Activated CD8-positive, alpha-beta memory T cell treated with anti-CD3 and anti-CD28 coated beads for 36 hours (primary cell): Measurements from ENCODE around the gene CGB5. TPM values are rescaled to one million over a fixed set of nuclear protein-coding genes. Genes with fewer than 3 reads are reported as not detected.
"Not testable (repeated sequence)": the region's sequence is repeated elsewhere in the genome, so short reads cannot be mapped to it uniquely, and the experiment has no call there.

Experiments used
- CTCF ChIA-PET: fragments of 350-600 bp; sonication (Branson Sonifier 250); formaldehyde crosslinking; loops from one replicate; lab custom pipeline; 2021; ENCODE audit warnings: antibody characterized with exemption; lab: Charles Lee
- POLR2A ChIA-PET: fragments of 350-600 bp; sonication (Branson Sonifier 250); formaldehyde crosslinking; loops from one replicate; lab custom pipeline; 2021; ENCODE audit warnings: antibody characterized with exemption; lab: Charles Lee
- total RNA-seq, 2 experiments: library from RNA; stranded (reverse); gene quantifications; one replicate each; pipeline ENCODE4 v1.2.3, GENCODE V29; 2021

The CGB5 gene
- total RNA-seq, 2 experiments from 2014 or later: not detected

DNA sequence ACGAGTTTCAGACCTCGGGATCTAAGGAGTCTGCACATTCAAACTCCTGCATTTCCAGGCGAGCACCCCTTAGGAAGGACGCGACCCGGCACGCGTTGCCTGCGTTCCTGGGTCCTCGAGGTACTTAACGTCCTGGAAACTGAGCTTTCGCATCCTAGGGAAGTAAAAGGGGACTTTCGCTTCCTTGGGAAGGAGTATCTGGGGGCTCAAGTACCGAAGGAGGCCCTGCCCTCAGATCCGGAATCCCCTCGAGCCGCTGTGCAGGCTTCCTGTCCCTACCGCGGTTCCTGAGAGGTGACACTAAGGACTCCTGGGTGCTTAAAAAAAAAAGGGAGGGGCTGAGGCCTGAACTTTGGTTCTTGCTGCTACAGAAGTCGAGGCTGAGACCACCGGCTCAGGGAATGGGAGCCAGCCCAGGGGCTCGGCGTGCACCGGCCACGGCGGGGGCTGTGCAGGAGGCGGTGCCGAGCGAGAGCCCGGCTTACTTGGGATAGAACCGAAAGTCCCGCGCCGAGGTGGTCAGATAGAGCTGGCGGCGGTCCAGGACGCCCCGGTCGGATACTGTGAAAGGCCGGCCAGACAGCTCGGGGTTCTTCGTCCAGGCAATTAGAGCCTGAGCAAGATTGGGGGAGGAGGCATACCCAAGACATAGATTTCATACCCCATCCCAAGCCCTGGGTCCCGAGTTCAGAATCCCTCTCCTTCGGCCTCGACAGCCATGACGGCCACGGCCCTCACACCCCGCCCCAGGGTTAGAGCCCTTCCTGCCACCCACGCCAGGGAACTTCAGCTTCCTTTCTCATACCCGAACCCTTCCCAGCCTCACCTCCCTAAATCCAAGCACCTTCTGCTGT, 25.0 kb upstream of the CGB5 start:
- ChIA-PET CTCF (interaction anchor here (1.0 to 1.5 kb wide), 2 partner anchors 18 to 37 kb away, joined by 3 to 7 read pairs; no protein-coding TSS in a partner anchor), POLR2A (interaction anchor here (0.7 to 0.8 kb wide), 2 partner anchors 37 to 102 kb away, joined by 4 read pairs; no protein-coding TSS in a partner anchor)

DNA sequence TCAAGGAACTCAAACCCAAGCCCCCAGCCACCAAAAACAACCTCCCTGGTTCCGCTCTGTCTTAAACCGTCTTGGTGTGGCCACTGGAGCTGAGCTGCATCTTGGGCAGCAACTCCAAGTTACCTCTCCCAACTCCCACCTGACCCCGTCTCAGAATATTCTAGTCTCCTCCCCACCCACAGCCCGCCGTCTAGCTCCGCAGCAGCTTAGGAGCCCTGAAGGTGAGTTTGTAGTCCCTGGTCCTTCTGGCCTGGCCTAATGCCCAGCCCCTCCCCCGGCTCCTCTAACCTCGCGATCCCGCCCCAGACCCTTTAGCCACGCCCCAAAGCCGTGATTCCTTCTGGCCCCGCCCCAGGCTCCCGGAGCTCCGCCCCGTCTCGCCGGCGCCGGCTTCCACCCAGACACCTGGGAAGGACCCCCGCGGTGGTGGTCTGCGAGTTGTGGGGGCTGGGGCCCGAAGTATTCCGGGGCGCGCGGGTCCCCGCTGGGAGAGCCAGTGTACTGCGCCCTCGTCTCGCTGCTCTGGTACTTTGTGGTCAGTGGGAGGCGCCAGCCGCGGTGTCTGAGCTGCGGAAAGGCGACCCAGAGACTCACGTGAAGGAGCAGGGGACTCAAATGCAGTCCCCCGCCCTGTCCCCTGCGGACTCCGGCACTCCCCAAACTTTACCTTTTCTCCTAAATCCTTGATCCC, 24.3 kb upstream of the CGB5 start:
- CTCF ChIA-PET: interaction anchor here (0.9 to 1.1 kb wide), 3 partner anchors 19 to 37 kb away, joined by 3 to 4 read pairs (median 3); no protein-coding TSS in a partner anchor
- POLR2A ChIA-PET: interaction anchor here (0.5 to 0.7 kb wide), 2 partner anchors 36 to 90 kb away, joined by 3 to 4 read pairs; no protein-coding TSS in a partner anchor

DNA sequence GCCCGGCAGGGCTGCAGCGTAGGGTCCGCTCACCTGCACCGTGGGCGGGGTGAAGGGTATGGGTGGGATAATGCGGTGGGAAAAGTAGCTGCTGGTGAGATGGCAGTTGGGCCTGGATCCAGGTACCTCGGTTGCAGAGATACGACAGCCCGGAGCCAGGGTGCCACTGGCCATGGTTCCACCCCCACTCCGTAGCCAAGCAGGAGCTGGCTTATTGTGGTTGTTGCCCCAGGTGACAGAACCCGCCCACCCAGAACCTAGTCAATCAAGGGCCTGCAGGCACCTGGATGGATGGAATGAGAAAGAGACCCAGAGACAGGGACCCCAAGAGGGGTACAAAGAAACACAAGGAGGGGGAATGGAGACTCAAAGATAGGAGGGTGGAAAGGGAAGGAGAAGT, 23.3 kb upstream of the CGB5 start:
- POLR2A ChIA-PET: no interaction called here
- CTCF ChIA-PET: interaction anchor here (1.1 kb wide), 1 partner anchor 20 kb away, joined by 4 read pairs; no protein-coding TSS in a partner anchor

DNA sequence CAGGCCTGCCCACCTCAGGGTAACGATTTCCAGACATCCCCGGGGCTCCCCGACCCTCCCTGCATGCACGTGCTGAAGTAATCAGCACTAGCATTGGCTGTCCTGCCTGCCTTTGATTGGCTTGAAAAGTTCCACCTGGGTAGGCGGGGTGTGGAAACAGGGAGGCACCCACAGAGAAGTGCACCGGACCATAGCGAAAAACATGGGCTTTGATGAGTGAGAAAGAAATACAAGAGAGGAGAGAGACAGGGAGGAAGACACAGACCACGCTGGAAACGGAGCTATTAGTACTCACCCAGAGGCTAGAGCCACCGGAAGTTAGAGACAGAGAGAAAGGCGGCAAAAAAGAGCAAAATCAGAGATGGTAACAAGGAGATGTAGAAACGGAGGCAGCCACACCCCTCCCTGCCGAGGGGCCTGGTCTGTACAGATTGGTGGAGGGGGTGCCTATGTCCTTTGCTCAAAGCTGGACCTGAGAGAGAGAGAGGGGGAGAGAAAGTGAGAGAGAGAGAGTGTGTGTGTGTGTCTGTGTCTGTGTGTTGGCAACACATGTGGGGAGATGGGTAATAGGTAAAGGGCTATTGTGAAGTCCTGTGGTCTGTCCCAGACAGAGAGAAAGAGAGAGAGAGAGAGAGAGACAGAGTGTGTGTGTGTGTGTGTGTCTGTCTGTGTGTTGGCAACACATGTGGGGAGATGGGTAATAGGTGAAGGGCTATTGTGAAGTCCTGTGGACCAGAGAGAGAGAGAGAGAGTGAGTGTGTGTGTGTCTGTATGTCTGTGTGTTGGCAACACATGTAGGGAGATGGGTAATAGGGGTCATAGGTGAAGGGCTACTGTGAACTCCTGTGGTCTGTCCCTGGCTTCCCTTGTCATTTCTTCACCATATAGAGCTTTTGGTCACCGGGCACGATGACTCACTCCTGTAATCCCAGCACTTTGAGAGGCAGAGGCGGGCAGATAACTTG, 22.4 kb upstream of the CGB5 start:
- CTCF ChIA-PET: interaction anchor here (1.1 kb wide), 1 partner anchor 21 kb away, joined by 4 read pairs; no protein-coding TSS in a partner anchor
- POLR2A ChIA-PET: no interaction called here

DNA sequence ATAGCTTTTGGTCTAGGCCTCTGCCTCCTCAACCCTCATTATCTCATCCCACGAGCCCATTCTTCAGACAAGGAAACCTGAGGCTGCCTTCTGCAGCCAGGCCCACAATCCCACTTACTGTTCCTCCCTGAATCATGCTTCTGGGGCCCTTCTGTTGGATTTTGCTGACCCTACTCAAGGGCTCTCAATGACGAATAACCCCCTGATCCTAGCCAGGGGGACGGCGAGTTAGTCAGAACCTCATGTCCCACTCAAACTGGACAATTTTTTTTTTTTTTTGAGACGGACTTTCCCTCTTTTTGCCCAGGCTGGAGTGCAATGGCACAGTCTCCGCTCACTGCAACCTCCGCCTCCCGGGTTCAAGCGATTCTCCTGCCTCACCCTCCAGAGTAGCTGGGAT, 21.5 kb upstream of the CGB5 start:
- ChIA-PET POLR2A (no interaction called here), CTCF (interaction anchor here (0.6 kb wide), 1 partner anchor 1824 kb away, joined by 3 read pairs; no protein-coding TSS in a partner anchor)

DNA sequence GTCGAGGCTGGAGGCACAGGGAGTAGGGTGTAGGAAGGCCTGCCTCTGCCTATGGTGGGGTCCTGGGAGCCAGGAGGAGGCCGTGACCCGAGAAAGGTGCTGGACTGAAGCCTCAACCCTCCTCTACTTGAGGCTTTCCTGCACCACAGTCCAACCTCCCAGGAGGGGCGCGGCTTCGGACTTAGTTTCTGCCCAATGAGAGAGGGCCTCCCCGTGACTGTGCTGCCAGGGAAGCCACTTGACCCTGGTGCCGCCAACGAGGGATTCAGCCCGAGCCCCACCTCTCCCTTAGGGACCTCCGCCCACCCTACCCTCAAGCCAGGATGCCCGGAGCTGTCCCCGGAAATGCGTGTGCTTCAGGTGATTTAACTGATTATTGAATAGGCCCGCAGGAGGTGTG, 19.4 kb upstream of the CGB5 start, which contains the start of gene CGB3:
CGB3 (minus strand) TSS at position 101 of the 400 bp plus-strand sequence. CDS start 362 bp downstream, outside the sequence.
- CTCF ChIA-PET, POLR2A ChIA-PET: not testable (repeated sequence)

DNA sequence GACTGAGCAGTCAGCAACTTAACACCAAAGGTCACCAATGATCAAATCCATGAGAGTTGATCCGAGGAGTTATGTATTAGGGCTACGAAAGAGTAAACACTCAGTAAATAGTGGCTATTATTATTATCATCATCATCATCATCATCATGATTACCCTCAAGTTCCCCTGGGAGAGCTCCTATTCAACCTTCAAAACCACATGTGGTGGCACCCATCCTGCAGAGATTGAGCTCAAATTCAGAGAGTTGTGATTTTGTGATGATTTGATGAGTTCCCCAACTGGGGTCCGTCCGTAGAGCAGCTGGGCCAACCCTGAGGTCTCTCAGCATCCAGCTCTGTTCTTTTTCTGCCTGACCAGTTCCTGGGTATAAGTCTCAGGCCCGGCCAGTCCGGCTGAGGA, 18.6 kb upstream of the CGB5 start:
- CTCF ChIA-PET, POLR2A ChIA-PET: not testable (repeated sequence)

DNA sequence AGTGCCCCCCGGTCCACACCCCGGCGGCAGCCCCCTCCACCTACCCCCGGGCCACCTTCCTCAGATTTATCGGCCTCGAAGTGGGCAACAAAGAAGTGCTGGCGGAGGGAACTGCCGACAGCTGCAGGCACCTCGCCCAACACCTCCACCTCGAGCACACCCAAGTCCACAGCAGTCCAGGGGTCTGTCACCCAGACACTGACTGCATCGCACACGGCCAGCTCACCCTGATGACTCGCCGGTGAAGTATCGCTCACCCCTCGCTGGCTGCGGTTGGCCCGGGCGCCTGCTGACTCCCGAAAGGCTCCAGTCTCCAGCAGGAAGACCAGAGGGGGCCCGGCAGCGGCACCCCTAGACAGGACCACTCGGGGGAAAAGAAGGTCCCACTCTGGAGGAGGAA, 18.0 kb upstream of the CGB5 start:
- POLR2A ChIA-PET, CTCF ChIA-PET: not testable (repeated sequence)

DNA sequence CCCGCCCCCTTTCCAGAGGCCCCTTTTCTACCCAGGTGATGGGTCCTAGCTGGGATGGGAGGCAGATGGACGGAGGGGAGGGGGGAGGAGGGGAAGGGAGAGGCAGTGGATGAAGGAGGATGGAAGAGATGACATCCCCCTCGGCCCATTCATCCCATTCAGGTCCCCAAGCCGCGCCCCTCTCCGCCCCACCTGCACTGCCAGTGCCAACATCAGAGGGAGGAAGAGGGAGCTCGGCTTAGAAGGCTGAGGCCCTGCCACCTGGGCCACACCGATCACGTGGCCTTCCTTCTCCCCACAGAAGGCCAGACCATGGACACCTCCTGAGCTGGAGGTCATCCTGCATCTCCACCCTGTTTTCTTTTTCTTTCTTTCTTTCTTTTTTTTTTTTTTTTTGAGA, 15.0 kb upstream of the CGB5 start:
- POLR2A ChIA-PET: not testable (repeated sequence)
- CTCF ChIA-PET: interaction anchor here (0.6 kb wide), 1 partner anchor 183 kb away, joined by 3 read pairs; no protein-coding TSS in a partner anchor

DNA sequence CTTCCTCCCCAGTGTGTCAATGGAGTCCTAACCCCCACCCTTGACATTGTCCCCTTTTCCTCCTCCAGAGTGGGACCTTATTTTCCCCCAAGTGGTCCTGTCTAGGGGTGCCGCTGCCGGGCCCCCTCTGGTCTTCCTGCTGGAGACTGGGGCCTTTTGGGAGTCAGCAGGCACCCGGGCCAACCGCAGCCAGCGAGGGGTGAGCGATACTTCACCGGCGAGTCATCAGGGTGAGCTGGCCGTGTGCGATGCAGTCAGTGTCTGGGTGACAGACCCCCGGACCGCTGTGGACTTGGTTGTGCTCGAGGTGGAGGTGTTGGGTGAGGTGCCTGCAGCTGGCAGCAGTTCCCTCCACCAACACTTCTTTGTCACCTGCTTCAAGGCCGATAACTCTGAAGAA, 13.9 kb upstream of the CGB5 start:
- CTCF ChIA-PET, POLR2A ChIA-PET: not testable (repeated sequence)

DNA sequence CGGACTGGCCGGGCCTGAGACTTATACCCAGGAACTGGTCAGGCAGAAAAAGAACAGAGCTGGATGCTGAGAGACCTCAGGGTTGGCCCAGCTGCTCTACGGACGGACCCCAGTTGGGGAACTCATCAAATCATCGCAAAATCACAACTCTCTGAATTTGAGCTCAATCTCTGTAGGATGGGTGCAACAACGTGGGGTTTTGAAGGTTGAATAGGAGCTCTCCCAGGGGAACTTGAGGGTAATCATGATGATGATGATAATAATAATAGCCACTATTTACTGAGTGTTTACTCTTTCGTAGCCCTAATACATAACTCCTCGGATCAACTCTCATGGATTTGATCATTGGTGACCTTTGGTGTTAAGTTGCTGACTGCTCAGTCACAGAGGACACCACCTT, 13.3 kb upstream of the CGB5 start:
- POLR2A ChIA-PET: not testable (repeated sequence)
- CTCF ChIA-PET: interaction anchor here (0.6 kb wide), 1 partner anchor 546 kb away, joined by 3 read pairs; no protein-coding TSS in a partner anchor

DNA sequence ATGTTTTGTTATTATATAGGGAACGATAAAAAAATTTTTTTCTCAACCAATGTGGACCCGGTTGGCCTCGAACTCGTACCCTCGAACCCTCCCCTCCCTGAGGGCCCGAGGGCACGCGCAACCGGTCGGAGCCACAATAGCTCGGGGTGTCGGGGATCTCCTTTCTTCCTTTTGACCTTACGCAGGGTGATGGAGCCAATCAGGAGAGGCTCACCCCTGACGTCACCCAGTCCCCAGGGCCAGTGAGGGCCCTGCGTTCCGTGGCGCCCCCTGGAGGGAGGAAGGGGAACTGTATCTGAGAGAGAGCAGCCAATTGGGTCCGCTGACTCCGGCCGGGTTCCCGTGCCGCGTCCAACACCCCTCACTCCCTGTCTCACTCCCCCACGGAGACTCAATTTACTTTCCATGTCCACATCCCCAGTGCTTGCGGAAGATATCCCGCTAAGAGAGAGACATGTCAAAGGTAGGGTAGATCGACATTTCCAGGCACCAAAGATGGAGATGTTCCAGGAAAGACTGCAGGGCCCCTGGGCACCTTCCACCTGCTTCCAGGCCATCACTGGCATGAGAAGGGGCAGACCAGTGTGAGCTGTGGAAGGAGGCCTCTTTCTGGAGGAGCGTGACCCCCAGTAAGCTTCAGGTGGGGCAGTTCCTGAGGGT, 11.9 kb upstream of the CGB5 start, which contains the start of gene CGB2:
CGB2 (plus strand) TSS at position 249 of the 660 bp plus-strand sequence; CDS start at position 455, 206 bp downstream.
- POLR2A ChIA-PET: not testable (repeated sequence)
- CTCF ChIA-PET: interaction anchor here (0.6 kb wide), 1 partner anchor 291 kb away, joined by 3 read pairs; no protein-coding TSS in a partner anchor

DNA sequence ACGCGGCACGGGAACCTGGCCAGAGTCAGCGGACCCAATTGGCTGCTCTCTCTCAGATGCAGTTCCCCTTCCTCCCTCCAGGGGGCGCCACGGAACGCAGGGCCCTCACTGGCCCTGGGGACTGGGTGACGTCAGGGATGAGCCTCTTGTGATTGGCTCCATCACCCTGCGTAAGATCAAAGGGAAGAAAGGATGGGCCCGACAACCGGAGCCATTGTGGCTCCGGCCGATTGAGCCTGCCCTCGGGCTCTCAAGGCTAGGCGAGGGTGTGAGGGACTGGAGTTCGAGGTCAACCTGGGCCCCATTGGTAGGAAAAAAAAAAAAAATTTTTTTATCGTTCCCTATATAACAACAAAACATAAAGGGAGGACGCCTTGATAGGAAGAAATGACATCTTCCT, 6.8 kb upstream of the CGB5 start, which contains the start of gene CGB1:
CGB1 (minus strand) TSS at position 81 of the 400 bp plus-strand sequence. CDS start 184 bp downstream, outside the sequence.
- CTCF ChIA-PET, POLR2A ChIA-PET: not testable (repeated sequence)

DNA sequence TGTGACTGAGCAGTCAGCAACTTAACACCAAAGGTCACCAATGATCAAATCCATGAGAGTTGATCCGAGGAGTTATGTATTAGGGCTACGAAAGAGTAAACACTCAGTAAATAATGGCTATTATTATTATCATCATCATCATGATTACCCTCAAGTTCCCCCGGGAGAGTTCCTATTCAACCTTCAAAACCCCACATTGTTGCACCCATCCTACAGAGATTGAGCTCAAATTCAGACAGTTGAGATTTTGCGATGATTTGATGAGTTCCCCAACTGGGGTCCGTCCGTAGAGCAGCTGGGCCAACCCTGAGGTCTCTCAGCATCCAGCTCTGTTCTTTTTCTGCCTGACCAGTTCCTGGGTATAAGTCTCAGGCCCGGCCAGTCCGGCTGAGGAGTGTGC, 5.5 kb upstream of the CGB5 start:
- CTCF ChIA-PET: not testable (repeated sequence)
- POLR2A ChIA-PET: interaction anchor here (0.5 kb wide), 1 partner anchor 157 kb away, joined by 7 read pairs; no protein-coding TSS in a partner anchor

DNA sequence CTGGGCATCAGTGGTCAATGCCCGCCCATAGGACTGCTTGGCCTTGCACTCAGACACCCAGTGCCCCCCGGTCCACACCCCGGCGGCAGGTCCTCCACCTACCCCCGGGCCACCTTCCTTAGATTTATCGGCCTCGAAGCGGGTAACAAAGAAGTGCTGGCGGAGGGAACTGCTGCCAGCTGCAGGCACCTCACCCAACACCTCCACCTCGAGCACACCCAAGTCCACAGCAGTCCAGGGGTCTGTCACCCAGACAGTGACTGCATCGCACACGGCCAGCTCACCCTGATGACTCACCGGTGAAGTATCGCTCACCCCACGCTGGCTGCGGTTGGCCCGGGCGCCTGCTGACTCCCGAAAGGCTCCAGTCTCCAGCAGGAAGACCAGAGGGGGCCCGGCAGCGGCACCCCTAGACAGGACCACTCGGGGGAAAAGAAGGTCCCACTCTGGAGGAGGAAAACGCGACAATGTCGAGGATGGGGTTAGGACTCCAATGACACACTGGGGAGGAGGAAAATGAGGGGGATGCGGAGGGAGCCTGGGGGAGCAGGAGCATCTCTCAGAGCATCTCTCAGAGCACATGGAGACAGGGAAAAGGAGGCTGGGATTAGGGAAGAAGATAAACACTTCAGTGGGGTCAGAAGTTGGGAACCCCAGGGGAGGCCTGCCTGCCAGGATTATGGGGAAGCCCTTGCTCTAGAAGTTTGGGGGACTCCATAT, 4.9 kb upstream of the CGB5 start:
- CTCF ChIA-PET, POLR2A ChIA-PET: not testable (repeated sequence)

DNA sequence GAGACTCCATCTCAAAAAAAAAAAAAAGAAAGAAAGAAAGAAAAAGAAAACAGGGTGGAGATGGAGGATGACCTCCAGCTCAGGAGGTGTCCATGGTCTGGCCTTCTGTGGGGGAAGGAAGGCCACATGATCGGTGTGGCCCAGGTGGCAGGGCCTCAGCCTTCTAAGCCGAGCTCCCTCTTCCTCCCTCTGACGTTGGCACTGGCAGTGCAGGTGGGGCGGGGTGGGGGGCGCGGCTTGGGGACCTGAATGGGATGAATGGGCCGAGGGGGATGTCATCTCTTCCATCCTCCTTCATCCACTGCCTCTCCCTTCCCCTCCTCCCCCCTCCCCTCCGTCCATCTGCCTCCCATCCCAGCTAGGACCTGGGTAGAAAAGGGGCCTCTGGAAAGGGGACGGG, 3.9 kb upstream of the CGB5 start:
- CTCF ChIA-PET, POLR2A ChIA-PET: not testable (repeated sequence)

DNA sequence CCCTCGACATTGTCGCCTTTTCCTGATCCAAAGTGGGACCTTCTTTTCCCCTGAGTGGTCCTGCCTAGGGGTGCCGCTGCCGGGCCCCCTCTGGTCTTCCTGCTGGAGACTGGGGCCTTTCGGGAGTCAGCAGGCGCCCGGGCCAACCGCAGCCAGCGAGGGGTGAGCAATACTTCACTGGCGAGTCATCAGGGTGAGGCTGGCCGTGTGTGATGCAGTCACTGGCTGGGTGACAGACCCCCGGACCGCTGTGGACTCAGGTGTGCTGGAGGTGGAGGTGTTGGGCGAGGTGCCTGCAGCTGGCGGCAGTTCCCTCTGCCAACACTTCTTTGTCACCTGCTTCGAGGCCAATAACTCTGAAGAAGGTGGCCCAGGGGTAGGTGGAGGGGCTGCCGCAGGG, 1.5 kb upstream of the CGB5 start:
- POLR2A ChIA-PET: no interaction called here

More for the DNA sequence above, 1.5 kb upstream of the CGB5 start:
- CTCF ChIA-PET: no interaction called here
